NCI-H1092 (cell line): ENCODE data around the gene ENOX1.

Experiments
- DNase-seq: peaks from one replicate; lab custom pipeline; 2025; lab: John Stamatoyannopoulos, UW

The ENOX1 gene

GRCh38 chr13:43245374-43245964, 541.3 kb downstream of the ENOX1 start:
- no peak for DNase-seq

GRCh38 chr13:43244481-43244880, 542.3 kb downstream of the ENOX1 start:
- no peak for DNase-seq

- DNase-seq, result no peak
Observed at GRCh38 chr13:43243711-43244110, 543.1 kb downstream of the ENOX1 start.

- no peak for DNase-seq
Observed at GRCh38 chr13:43242040-43242439, 544.7 kb downstream of the ENOX1 start.

GRCh38 chr13:43240278-43240677, 546.5 kb downstream of the ENOX1 start:
- no peak for DNase-seq

GRCh38 chr13:43239275-43239840, 547.4 kb downstream of the ENOX1 start:
- no peak for DNase-seq

- no peak for DNase-seq
Observed at GRCh38 chr13:43238341-43239083, 548.3 kb downstream of the ENOX1 start.

- DNase-seq, result no peak
Observed at GRCh38 chr13:43237616-43238015, 549.2 kb downstream of the ENOX1 start.

GRCh38 chr13:43235028-43235427, 551.7 kb downstream of the ENOX1 start:
- no peak for DNase-seq

- no peak for DNase-seq
Observed at GRCh38 chr13:43232873-43233265, 553.9 kb downstream of the ENOX1 start.

GRCh38 chr13:43232144-43232872, 554.5 kb downstream of the ENOX1 start:
- DNase-seq, result no peak

GRCh38 chr13:43230989-43231388, 555.8 kb downstream of the ENOX1 start:
- no peak for DNase-seq

- no peak for DNase-seq
Observed at GRCh38 chr13:43229506-43229905, 557.3 kb downstream of the ENOX1 start.

GRCh38 chr13:43227721-43228120, 559.1 kb downstream of the ENOX1 start:
- DNase-seq, result no peak

GRCh38 chr13:43223216-43223615, 563.6 kb downstream of the ENOX1 start:
- no peak for DNase-seq

GRCh38 chr13:43222086-43222485, 564.7 kb downstream of the ENOX1 start:
- no peak for DNase-seq

- DNase-seq, result no peak
Observed at GRCh38 chr13:43221611-43222010, 565.2 kb downstream of the ENOX1 start.

GRCh38 chr13:43220873-43221595, 565.7 kb downstream of the ENOX1 start:
- no peak for DNase-seq

GRCh38 chr13:43214124-43214523, 572.6 kb downstream of the ENOX1 start:
- DNase-seq, result no peak

- DNase-seq, result no peak
Observed at GRCh38 chr13:43206838-43207237, 579.9 kb downstream of the ENOX1 start.

- DNase-seq, result no peak
Observed at GRCh38 chr13:43205416-43205815, 581.4 kb downstream of the ENOX1 start.

GRCh38 chr13:43204591-43204990, 582.2 kb downstream of the ENOX1 start:
- DNase-seq, result no peak
